Gastroesophageal sphincter (tissue), 4 donors: ENCODE data around the gene LRIG1. TPM values are rescaled to one million over a fixed set of nuclear protein-coding genes. Genes with fewer than 3 reads are reported as not detected.

Source experiments
- ATAC-seq: fragments of 150-250 bp; one replicate; pipeline ENCODE4 v1.9.1; 2016; ENCODE audit warnings: mild to moderate bottlenecking, moderate library complexity
- H3K27ac ChIP-seq, 4 donors: fragments of 200-600 bp; sonication (generic) in 3 of 4; 1 replicate in 3 of 4; 2 replicates in 1 of 4; pipeline ENCODE4 v1.5.1; 2016 to 2019
- H3K27me3 ChIP-seq: fragments of 200-600 bp; sonication (generic); one replicate; pipeline ENCODE4 v1.5.1; 2019
- H3K36me3 ChIP-seq, 2 donors: fragments of 200-600 bp; sonication (generic); one replicate each; pipeline ENCODE4 v1.5.1; 2019; ENCODE audit warnings: control low read depth in 1 of 2
- H3K4me1 ChIP-seq, 3 donors: fragments of 200-600 bp; sonication (generic); 1 replicate in 2 of 3; 2 replicates in 1 of 3; pipeline ENCODE4 v1.5.1; 2016 to 2019; ENCODE audit warnings: control low read depth in 2 of 3
- H3K4me3 ChIP-seq, 2 donors: fragments of 200-600 bp; sonication (generic); one replicate each; pipeline ENCODE4 v1.5.1; 2019; ENCODE audit warnings: mild to moderate bottlenecking in 1 of 2, moderate library complexity in 1 of 2
- H3K9me3 ChIP-seq, 3 donors: fragments of 200-600 bp; sonication (generic); one replicate each; pipeline ENCODE4 v1.5.1; 2017 to 2019; ENCODE audit warnings: control low read depth in 2 of 3
- EP300 ChIP-seq: sonication (generic); formaldehyde crosslinking; IDR thresholded peaks from one replicate; pipeline ENCODE4 v1.6.1; 2017; ENCODE audit warnings: antibody characterized with exemption, mild to moderate bottlenecking
- POLR2A ChIP-seq, 2 donors: fragments of 450-650 bp; IDR thresholded peaks; one replicate each; pipeline ENCODE4 v1.6.1; 2017; ENCODE audit warnings: antibody characterized with exemption in 2 of 2, mild to moderate bottlenecking in 2 of 2, moderate library complexity in 1 of 2
- POLR2AphosphoS5 ChIP-seq: sonication (generic); formaldehyde crosslinking; IDR thresholded peaks from one replicate; pipeline ENCODE4 v1.6.1; 2017; ENCODE audit warnings: antibody characterized with exemption
- WGBS, 2 donors: methylation state at CpG; one replicate each; pipeline ENCODE4 v1.1.5; 2018; ENCODE audit warnings: low coverage in 1 of 2; 5-methylcytosine and 5-hydroxymethylcytosine counted together
- total RNA-seq, 4 donors: library from RNA; depleted of rRNA; stranded (reverse); fragments of >200 nt; gene quantifications; one replicate each; pipeline ENCODE4 v1.1.0, GENCODE V29; 2016
- TF ChIP-seq, protein P1 (sequence below), 4 experiments: fragments of 200-600 bp in 2 of 4; fragments of 450-650 bp in 2 of 4; sonication (generic) in 1 of 4; IDR thresholded peaks; one replicate each; pipeline ENCODE4 v1.5.1; 2017 to 2019; ENCODE audit warnings: antibody characterized with exemption in 4 of 4, mild to moderate bottlenecking in 2 of 4, moderate library complexity in 2 of 4

LRIG1 gene
- total RNA-seq, 4 donors from 2014 or later: 104 to 217 (median 157) TPM

DNA sequence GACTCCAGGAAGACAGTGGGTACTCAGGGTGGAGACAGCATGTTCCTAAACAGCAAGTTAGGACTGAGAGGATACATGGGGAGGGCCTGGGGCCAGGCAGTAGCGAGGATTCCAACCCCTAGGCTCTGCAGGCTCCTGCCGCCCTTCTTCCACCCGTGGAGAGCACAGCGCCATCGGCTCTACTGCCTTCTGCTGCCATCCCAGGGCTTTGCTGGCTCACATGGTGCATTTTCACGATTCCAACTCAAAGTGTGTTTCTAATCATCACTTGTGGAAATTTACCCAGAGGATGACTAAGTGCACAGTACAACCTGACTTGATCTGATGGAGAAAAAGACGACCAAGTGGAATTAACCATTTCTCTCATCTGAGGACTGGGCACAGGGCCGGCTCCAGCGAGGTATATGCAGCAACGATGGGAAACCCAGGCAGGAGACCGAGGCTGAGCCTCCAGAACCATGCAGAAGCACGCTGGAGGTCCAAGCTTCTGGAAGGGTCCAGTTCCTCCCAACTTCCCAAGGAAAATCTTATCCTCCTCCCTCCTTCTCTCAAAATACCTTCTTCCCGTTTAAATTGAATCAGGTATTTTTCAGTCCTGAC is 104.6 kb downstream of the LRIG1 start:
- H3K4me1 ChIP-seq: peaks cover 0 to 68% (median 7%) of the 10 kb centered on the region in 3 donors
- no peaks in the 10 kb centered on the region for H3K27me3 ChIP-seq
- no peak overlapping the region for H3K4me3 ChIP-seq
- H3K9me3 ChIP-seq: no peaks in the 10 kb centered on the region
- H3K36me3 ChIP-seq: peaks cover 0 to 98% of the 10 kb centered on the region in 2 donors
- no peak for TF ChIP-seq POLR2A (IDR thresholded peaks at IDR 0.05)
- TF ChIP-seq EP300: no peak
- TF ChIP-seq POLR2AphosphoS5: no peak
- TF ChIP-seq, protein P1, sequence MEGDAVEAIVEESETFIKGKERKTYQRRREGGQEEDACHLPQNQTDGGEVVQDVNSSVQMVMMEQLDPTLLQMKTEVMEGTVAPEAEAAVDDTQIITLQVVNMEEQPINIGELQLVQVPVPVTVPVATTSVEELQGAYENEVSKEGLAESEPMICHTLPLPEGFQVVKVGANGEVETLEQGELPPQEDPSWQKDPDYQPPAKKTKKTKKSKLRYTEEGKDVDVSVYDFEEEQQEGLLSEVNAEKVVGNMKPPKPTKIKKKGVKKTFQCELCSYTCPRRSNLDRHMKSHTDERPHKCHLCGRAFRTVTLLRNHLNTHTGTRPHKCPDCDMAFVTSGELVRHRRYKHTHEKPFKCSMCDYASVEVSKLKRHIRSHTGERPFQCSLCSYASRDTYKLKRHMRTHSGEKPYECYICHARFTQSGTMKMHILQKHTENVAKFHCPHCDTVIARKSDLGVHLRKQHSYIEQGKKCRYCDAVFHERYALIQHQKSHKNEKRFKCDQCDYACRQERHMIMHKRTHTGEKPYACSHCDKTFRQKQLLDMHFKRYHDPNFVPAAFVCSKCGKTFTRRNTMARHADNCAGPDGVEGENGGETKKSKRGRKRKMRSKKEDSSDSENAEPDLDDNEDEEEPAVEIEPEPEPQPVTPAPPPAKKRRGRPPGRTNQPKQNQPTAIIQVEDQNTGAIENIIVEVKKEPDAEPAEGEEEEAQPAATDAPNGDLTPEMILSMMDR (IDR thresholded peaks at IDR 0.05): no peak
- WGBS, 2 donors: 63 to 100% methylated on average over 1 to 7 of the region's 13 CpGs
- ATAC-seq: no peak
- no peak overlapping the region for H3K27ac ChIP-seq

DNA sequence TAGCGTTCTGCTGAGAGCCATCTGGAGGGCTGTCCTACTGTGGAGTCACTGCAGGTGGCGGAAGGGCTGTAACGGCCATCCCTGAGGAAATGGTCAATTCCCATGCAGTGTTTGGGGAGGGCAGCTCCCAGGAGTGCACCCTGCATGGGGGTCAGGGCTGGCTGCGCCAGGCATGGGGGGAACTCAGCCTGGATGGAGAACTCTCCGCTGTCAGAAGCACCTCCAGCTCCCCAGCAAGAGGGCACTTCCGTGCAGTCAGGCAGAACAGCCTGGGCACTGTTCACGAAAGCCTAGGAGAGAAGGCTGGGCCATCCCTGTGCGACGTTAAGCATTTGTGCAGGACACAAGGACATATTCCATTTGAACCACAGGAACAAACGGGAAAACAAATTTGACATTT is 105.2 kb downstream of the LRIG1 start:
- WGBS, 2 donors: 56 to 100% methylated on average over 2 of the region's 10 CpGs
- Histone ChIP-seq H3K27me3 (no peaks in the 10 kb centered on the region), H3K4me3 (no peak overlapping the region), H3K4me1 (peaks cover 0 to 61% (median 7%) of the 10 kb centered on the region in 3 donors), H3K36me3 (peaks cover 0 to 100% of the 10 kb centered on the region in 2 donors), H3K9me3 (no peaks in the 10 kb centered on the region), H3K27ac (no peak overlapping the region)
- no peak for ATAC-seq
- no peak for TF ChIP-seq EP300
- TF ChIP-seq, protein P1 (IDR thresholded peaks at IDR 0.05): no peak
- TF ChIP-seq POLR2AphosphoS5: no peak
- TF ChIP-seq POLR2A (IDR thresholded peaks at IDR 0.05): no peak

DNA sequence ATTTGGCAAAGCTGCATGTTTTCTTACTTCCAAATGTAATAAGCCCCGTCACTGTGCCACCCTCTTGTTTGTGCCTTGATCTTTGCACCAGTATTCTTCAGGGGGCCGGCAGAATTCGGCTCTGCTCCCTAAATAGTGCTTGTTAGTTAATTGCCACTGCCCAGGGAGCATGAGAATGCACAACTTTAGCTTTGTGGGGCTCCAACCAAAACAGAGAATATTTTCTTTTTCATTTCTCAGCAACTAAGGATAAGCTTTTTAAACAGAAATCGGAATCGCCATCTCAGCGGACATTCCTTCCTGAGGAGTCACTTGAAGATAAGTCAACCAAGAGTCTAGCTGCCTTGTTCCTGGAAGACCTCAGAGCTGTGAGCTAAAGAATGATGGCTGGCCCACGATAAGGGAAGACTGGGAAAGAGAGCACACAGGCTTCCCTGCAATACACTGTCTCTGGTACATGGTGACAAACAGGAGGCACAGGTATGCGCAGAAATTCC is 106.0 kb downstream of the LRIG1 start:
- Histone ChIP-seq H3K9me3 (no peaks in the 10 kb centered on the region), H3K27ac (peak overlapping the region in 2 of 4 donors; percentile 18 to 60), H3K4me1 (peaks cover 0 to 56% (median 7%) of the 10 kb centered on the region in 3 donors), H3K27me3 (no peaks in the 10 kb centered on the region), H3K36me3 (peaks cover 0 to 99% of the 10 kb centered on the region in 2 donors), H3K4me3 (no peak overlapping the region)
- TF ChIP-seq POLR2AphosphoS5 (peak; percentile 75), EP300 (no peak)
- TF ChIP-seq, protein P1 (IDR thresholded peaks at IDR 0.05): no peak
- ATAC-seq: no peak
- 41 to 60% methylated on average over 4 to 8 of the region's 8 CpGs for WGBS, 2 donors

DNA sequence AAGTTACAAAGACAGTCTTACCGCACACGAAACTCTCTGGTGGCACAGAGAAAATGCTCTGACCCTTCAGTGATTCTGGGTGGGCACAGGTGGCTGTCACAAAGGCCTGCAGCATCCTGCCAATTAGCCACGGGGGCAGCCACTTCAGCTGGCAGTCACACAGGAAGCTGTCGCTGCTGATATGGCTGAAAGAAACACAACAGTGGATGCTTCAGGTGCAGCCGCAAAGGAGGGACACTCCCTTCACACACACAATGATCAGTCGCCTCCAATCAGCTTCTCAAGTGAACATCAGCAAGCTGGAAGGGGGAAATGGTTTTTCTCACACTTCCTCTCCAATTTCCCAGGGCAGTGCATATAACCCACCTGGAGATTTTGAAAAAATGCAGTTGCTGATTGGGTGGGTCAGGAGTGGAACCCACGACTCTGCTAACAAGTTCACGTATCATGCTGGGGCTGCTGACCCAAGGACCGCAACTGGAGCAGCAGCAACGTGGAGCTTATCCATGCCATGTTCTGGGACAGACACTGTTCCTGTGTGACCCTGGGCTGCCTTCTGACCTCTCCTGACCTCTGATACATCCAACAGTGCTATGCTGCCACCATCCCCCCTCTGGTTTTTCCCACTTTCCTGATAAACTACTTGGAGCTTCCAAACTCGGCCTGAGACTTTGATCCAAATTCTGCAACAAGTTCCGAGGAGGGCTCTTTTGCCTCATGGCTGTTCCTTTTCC is 106.6 kb downstream of the LRIG1 start:
- Histone ChIP-seq H3K27ac (peak overlapping the region in 2 of 4 donors; percentile 18 to 60), H3K4me3 (no peak overlapping the region), H3K27me3 (no peaks in the 10 kb centered on the region), H3K36me3 (peaks cover 0 to 93% of the 10 kb centered on the region in 2 donors), H3K4me1 (peaks cover 0 to 56% (median 7%) of the 10 kb centered on the region in 3 donors), H3K9me3 (no peaks in the 10 kb centered on the region)
- TF ChIP-seq POLR2A (IDR thresholded peaks at IDR 0.05): no peak
- no peak for TF ChIP-seq POLR2AphosphoS5
- TF ChIP-seq EP300: no peak
- TF ChIP-seq, protein P1 (IDR thresholded peaks at IDR 0.05): no peak
- ATAC-seq: no peak
- 64 to 67% methylated on average over 6 to 11 of the region's 12 CpGs for WGBS, 2 donors
